ENCODE results near the gene CTDSPL. TPM values are rescaled to one million over a fixed set of nuclear protein-coding genes. Genes with fewer than 3 reads are reported as not detected.
"Not testable (repeated sequence)": the region's sequence is repeated elsewhere in the genome, so short reads cannot be mapped to it uniquely, and the experiment has no call there.

Gene CTDSPL
- total RNA-seq, 1 experiment from 2014 or later: 34.4 TPM

DNA sequence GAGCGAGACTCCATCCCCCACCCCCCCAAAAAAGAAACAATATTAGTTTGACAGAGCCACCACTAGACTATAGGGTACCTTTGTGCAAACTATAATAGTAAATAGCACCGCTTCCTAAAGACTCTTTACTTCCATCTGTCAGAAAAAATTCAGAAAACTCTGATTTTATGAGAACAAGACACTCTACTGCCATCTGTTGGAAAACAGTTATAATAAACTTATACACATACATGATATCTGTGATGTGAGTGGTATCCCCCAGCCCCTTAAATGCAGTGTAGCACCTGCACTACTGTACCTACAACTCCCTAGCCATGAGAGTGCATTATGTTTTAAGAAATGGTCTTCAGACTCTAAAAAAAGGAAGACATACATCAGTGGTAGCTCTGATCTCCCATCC lies 47.1 kb upstream of the CTDSPL start (continued):
- TF ChIP-seq MAX (IDR thresholded peaks at IDR 0.05): no peak
- no peak for TF ChIP-seq POLR2A (IDR thresholded peaks at IDR 0.05; ENCODE audit: borderline replicate concordance, extremely low read depth, insufficient read depth, insufficient read length)

GRCh38 chr3:37815156-37815555 lies 46.5 kb upstream of the CTDSPL start:
- H3K27ac ChIP-seq (ENCODE audit: low read depth, low read length); H2AFZ ChIP-seq (ENCODE audit: low read depth, low read length, poor library complexity, severe bottlenecking); H3K4me1 ChIP-seq (ENCODE audit: control insufficient read depth in 1 of 2, insufficient read depth in 2 of 2, low read length in 2 of 2); ATAC-seq; CTCF ChIA-PET; H3K9me2 ChIP-seq (ENCODE audit: insufficient read depth); H3K36me3 ChIP-seq (ENCODE audit: control insufficient read depth in 1 of 2, insufficient read depth in 2 of 2, low read length in 2 of 2); DNase-seq (ENCODE audit: low read depth, low spot score); POLR2A ChIA-PET; BruUV-seq (replicated peaks); H3K79me2 ChIP-seq (ENCODE audit: insufficient read depth, low read length); intact Hi-C loops (cut with micrococcal nuclease); H3K9ac ChIP-seq (ENCODE audit: low read length); H4K20me1 ChIP-seq (ENCODE audit: insufficient read depth); H3K4me2 ChIP-seq (ENCODE audit: low read length); H3K9me3 ChIP-seq (ENCODE audit: control insufficient read depth in 1 of 2, insufficient read depth in 1 of 2, low read depth in 1 of 2, low read length in 2 of 2); RAD21 ChIA-PET (ENCODE audit: low non-redundant PET in 1 of 2, low total read pairs in 2 of 2, uncharacterized antibody in 2 of 2, unreplicated experiment in 2 of 2); H3K4me3 ChIP-seq (replicated peaks in 1 of 2; ENCODE audit: low read depth in 1 of 2, low read length in 2 of 2): not testable (repeated sequence)
- peaks cover 10% of the 10 kb centered on the region; the same call in 1 of the 2 replicates for H3K27me3 ChIP-seq (ENCODE audit: insufficient read depth, low read length)

GRCh38 chr3:37816271-37816670 lies 45.4 kb upstream of the CTDSPL start:
- Histone ChIP-seq H3K4me2 (ENCODE audit: low read length) (no peak overlapping the region), H3K4me3 (replicated peaks in 1 of 2; ENCODE audit: low read depth in 1 of 2, low read length in 2 of 2) (no peak overlapping the region), H3K27me3 (ENCODE audit: insufficient read depth, low read length) (peaks cover 15% of the 10 kb centered on the region; the same call in 1 of the 2 replicates), H3K79me2 (ENCODE audit: insufficient read depth, low read length) (no peaks in the 10 kb centered on the region), H3K36me3 (ENCODE audit: control insufficient read depth in 1 of 2, insufficient read depth in 2 of 2, low read length in 2 of 2) (no peaks in the 10 kb centered on the region), H3K9me3 (ENCODE audit: control insufficient read depth in 1 of 2, insufficient read depth in 1 of 2, low read depth in 1 of 2, low read length in 2 of 2) (no peaks in the 10 kb centered on the region), H4K20me1 (ENCODE audit: insufficient read depth) (no peaks in the 10 kb centered on the region), H3K9me2 (ENCODE audit: insufficient read depth) (no peaks in the 10 kb centered on the region), H3K27ac (ENCODE audit: low read depth, low read length) (no peak overlapping the region), H3K9ac (ENCODE audit: low read length) (no peak overlapping the region), H2AFZ (ENCODE audit: low read depth, low read length, poor library complexity, severe bottlenecking) (no peak overlapping the region), H3K4me1 (ENCODE audit: control insufficient read depth in 1 of 2, insufficient read depth in 2 of 2, low read length in 2 of 2) (no peaks in the 10 kb centered on the region)
- RAD21 ChIA-PET (ENCODE audit: low non-redundant PET in 1 of 2, low total read pairs in 2 of 2, uncharacterized antibody in 2 of 2, unreplicated experiment in 2 of 2): no interaction called here
- BruUV-seq (replicated peaks): no TSS peak
- TF ChIP-seq SRF (IDR thresholded peaks at IDR 0.05; ENCODE audit: low read depth): no peak
- TF ChIP-seq FOSL1 (IDR thresholded peaks at IDR 0.05; ENCODE audit: low read depth): no peak
- TF ChIP-seq, protein P1, sequence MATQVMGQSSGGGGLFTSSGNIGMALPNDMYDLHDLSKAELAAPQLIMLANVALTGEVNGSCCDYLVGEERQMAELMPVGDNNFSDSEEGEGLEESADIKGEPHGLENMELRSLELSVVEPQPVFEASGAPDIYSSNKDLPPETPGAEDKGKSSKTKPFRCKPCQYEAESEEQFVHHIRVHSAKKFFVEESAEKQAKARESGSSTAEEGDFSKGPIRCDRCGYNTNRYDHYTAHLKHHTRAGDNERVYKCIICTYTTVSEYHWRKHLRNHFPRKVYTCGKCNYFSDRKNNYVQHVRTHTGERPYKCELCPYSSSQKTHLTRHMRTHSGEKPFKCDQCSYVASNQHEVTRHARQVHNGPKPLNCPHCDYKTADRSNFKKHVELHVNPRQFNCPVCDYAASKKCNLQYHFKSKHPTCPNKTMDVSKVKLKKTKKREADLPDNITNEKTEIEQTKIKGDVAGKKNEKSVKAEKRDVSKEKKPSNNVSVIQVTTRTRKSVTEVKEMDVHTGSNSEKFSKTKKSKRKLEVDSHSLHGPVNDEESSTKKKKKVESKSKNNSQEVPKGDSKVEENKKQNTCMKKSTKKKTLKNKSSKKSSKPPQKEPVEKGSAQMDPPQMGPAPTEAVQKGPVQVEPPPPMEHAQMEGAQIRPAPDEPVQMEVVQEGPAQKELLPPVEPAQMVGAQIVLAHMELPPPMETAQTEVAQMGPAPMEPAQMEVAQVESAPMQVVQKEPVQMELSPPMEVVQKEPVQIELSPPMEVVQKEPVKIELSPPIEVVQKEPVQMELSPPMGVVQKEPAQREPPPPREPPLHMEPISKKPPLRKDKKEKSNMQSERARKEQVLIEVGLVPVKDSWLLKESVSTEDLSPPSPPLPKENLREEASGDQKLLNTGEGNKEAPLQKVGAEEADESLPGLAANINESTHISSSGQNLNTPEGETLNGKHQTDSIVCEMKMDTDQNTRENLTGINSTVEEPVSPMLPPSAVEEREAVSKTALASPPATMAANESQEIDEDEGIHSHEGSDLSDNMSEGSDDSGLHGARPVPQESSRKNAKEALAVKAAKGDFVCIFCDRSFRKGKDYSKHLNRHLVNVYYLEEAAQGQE (IDR thresholded peaks at IDR 0.05; ENCODE audit: low read depth): no peak
- no peak for TF ChIP-seq EZH2 (IDR thresholded peaks at IDR 0.05)
- no peak for TF ChIP-seq SP1 (IDR thresholded peaks at IDR 0.05; ENCODE audit: low read depth)
- TF ChIP-seq RAD21 (IDR thresholded peaks at IDR 0.05; ENCODE audit: low read depth): no peak
- TF ChIP-seq ELF1 (IDR thresholded peaks at IDR 0.05; ENCODE audit: borderline replicate concordance, low read depth): no peak
- TF ChIP-seq EGR1 (IDR thresholded peaks at IDR 0.05; ENCODE audit: low read depth): no peak
- no peak for TF ChIP-seq POLR2AphosphoS5 (IDR thresholded peaks at IDR 0.05; ENCODE audit: low read depth, low read length)
- TF ChIP-seq ZNF274 (IDR thresholded peaks at IDR 0.05; ENCODE audit: low read depth, low read length): no peak
- TF ChIP-seq, protein P2, sequence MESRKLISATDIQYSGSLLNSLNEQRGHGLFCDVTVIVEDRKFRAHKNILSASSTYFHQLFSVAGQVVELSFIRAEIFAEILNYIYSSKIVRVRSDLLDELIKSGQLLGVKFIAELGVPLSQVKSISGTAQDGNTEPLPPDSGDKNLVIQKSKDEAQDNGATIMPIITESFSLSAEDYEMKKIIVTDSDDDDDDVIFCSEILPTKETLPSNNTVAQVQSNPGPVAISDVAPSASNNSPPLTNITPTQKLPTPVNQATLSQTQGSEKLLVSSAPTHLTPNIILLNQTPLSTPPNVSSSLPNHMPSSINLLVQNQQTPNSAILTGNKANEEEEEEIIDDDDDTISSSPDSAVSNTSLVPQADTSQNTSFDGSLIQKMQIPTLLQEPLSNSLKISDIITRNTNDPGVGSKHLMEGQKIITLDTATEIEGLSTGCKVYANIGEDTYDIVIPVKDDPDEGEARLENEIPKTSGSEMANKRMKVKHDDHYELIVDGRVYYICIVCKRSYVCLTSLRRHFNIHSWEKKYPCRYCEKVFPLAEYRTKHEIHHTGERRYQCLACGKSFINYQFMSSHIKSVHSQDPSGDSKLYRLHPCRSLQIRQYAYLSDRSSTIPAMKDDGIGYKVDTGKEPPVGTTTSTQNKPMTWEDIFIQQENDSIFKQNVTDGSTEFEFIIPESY (IDR thresholded peaks at IDR 0.05; ENCODE audit: extremely low read depth, insufficient replicate concordance, low read length): no peak
- no peak for TF ChIP-seq SIN3A (IDR thresholded peaks at IDR 0.05; ENCODE audit: low read depth)
- no peak for TF ChIP-seq ZFX (IDR thresholded peaks at IDR 0.05)
- TF ChIP-seq CBX3 (IDR thresholded peaks at IDR 0.05; ENCODE audit: low read depth): no peak
- ATAC-seq (no peak), DNase-seq (ENCODE audit: low read depth, low spot score) (no peak)
- POLR2A ChIA-PET: no interaction called here
- intact Hi-C loops (cut with micrococcal nuclease): no loop called here
- CTCF ChIA-PET: no interaction called here

Data from HCT116 (cell line).